IMR-90 (cell line): Measurements from ENCODE around the gene STAB1. TPM values are rescaled to one million over a fixed set of nuclear protein-coding genes. Genes with fewer than 3 reads are reported as not detected.

Experiments used
- ATAC-seq: fragments of 200-7000 bp; cut with Tn5 transposase; 2 replicates; pipeline ENCODE4 v1.9.1; 2020; ENCODE audit warnings: low read depth, mild to moderate bottlenecking, moderate library complexity
- BruUV-seq: library from RNA; stranded (reverse); fragments of 400-500 nt; replicated peaks from 2 replicates; lab custom pipeline; 2021; lab: Mats Ljungman, UMichigan
- CTCF ChIA-PET: fragments of 300-600 bp; formaldehyde crosslinking; extraction: SDS; loops from one replicate; lab custom pipeline; 2021; ENCODE audit warnings: antibody characterized with exemption; lab: Yijun Ruan, JAX
- POLR2A ChIA-PET: fragments of 300-600 bp; sonication (Branson Sonifier 250); formaldehyde crosslinking; loops from one replicate; lab custom pipeline; 2022; ENCODE audit warnings: antibody characterized with exemption; ENCODE audit not compliant: unreplicated experiment; lab: Charles Lee
- DNase-seq: peaks from one replicate; pipeline ENCODE4 v3.0.0; 2013
- H2AFZ ChIP-seq: replicated peaks from 2 replicates; pipeline ENCODE3; 2013; ENCODE audit warnings: low read length, mild to moderate bottlenecking; ENCODE audit not compliant: poor library complexity
- H2AK5ac ChIP-seq: 2 replicates; pipeline ENCODE4 v1.6.1; 2013; ENCODE audit warnings: low read depth, low read length, inconsistent platforms
- H2AK9ac ChIP-seq: replicated peaks from 2 replicates; pipeline ENCODE3; 2013; ENCODE audit warnings: mild to moderate bottlenecking, low read depth, low read length, moderate library complexity; ENCODE audit not compliant: poor library complexity
- H2BK120ac ChIP-seq: 2 replicates; pipeline ENCODE4 v1.6.1; 2013; ENCODE audit warnings: low read depth, low read length, inconsistent platforms
- H2BK15ac ChIP-seq: 3 replicates; pipeline ENCODE4 v1.6.1; 2013; ENCODE audit warnings: low read depth, low read length, inconsistent platforms
- H2BK20ac ChIP-seq: 2 replicates; pipeline ENCODE4 v1.6.1; 2013; ENCODE audit warnings: low read depth, mild to moderate bottlenecking, inconsistent platforms, low read length, moderate library complexity
- H2BK5ac ChIP-seq: 2 replicates; pipeline ENCODE4 v1.6.1; 2013; ENCODE audit warnings: mild to moderate bottlenecking, low read depth, low read length, inconsistent platforms; ENCODE audit not compliant: poor library complexity, severe bottlenecking
- H3K14ac ChIP-seq: replicated peaks from 2 replicates; pipeline ENCODE4 v1.6.1; 2013; ENCODE audit warnings: low read depth, low read length, inconsistent platforms
- H3K18ac ChIP-seq: 2 replicates; pipeline ENCODE4 v1.6.1; 2013; ENCODE audit warnings: low read depth, low read length, control low read depth
- H3K23ac ChIP-seq: 2 replicates; pipeline ENCODE4 v1.6.1; 2013; ENCODE audit warnings: low read depth, low read length, inconsistent platforms
- H3K27ac ChIP-seq: 2 replicates; pipeline ENCODE4 v1.5.1; 2013; ENCODE audit warnings: mild to moderate bottlenecking, control low read depth, low read length; ENCODE audit not compliant: insufficient read depth
- H3K27me3 ChIP-seq: 2 replicates; pipeline ENCODE4 v1.6.1; 2013; ENCODE audit warnings: low read length; ENCODE audit not compliant: control insufficient read depth, insufficient read depth
- H3K36me3 ChIP-seq: 2 replicates; pipeline ENCODE4 v1.6.1; 2013; ENCODE audit warnings: low read length, mixed read lengths; ENCODE audit not compliant: control insufficient read depth, insufficient read depth
- H3K4ac ChIP-seq: 2 replicates; pipeline ENCODE4 v1.6.1; 2013; ENCODE audit warnings: low read depth, low read length, inconsistent platforms
- H3K4me1 ChIP-seq: 2 replicates; pipeline ENCODE4 v1.6.1; 2013; ENCODE audit warnings: low read length, mixed read lengths; ENCODE audit not compliant: control insufficient read depth, insufficient read depth
- H3K4me2 ChIP-seq: 2 replicates; pipeline ENCODE4 v1.6.1; 2013; ENCODE audit warnings: low read depth, mild to moderate bottlenecking, control low read depth, low read length, moderate library complexity
- H3K4me3 ChIP-seq: 2 replicates; pipeline ENCODE4 v1.5.1; 2013; ENCODE audit warnings: low read depth, mild to moderate bottlenecking, control low read depth, low read length, moderate library complexity; ENCODE audit not compliant: insufficient read depth
- H3K56ac ChIP-seq: 2 replicates; pipeline ENCODE4 v1.6.1; 2013; ENCODE audit warnings: low read length, inconsistent platforms; ENCODE audit not compliant: insufficient read depth; ENCODE audit errors: extremely low read depth
- H3K79me1 ChIP-seq, 2 experiments: 2 replicates each; pipeline ENCODE4 v1.6.1; 2013; ENCODE audit warnings: low read length in 2 of 2, inconsistent platforms in 1 of 2, low read depth in 1 of 2
- H3K9ac ChIP-seq: 2 replicates; pipeline ENCODE4 v1.6.1; 2013; ENCODE audit warnings: low read depth, low read length, control low read depth
- H3K9me1 ChIP-seq: 2 replicates; pipeline ENCODE4 v1.6.1; 2013; ENCODE audit warnings: low read length, inconsistent platforms; ENCODE audit not compliant: insufficient read depth
- H3K9me3 ChIP-seq: 2 replicates; pipeline ENCODE4 v1.6.1; 2013; ENCODE audit warnings: low read length; ENCODE audit not compliant: control insufficient read depth, insufficient read depth
- H4K20me1 ChIP-seq: 2 replicates; pipeline ENCODE4 v1.6.1; 2013; ENCODE audit warnings: low read length, inconsistent platforms; ENCODE audit not compliant: insufficient read depth
- H4K5ac ChIP-seq: 2 replicates; pipeline ENCODE4 v1.6.1; 2013; ENCODE audit warnings: mild to moderate bottlenecking, low read depth, low read length, control low read depth
- H4K8ac ChIP-seq, 2 experiments: 2 replicates each; pipeline ENCODE4 v1.6.1; 2013; ENCODE audit warnings: low read depth in 2 of 2, low read length in 2 of 2, control low read depth in 1 of 2, inconsistent platforms in 1 of 2
- H4K91ac ChIP-seq: 2 replicates; pipeline ENCODE4 v1.6.1; 2013; ENCODE audit warnings: low read depth, low read length, inconsistent platforms; ENCODE audit not compliant: insufficient read depth
- BHLHE40 ChIP-seq: fragments of 150-350 bp; IDR thresholded peaks from 2 replicates; pipeline ENCODE4 v1.6.1; 2016; ENCODE audit warnings: mild to moderate bottlenecking, low read depth, low read length
- NFE2L2 ChIP-seq: fragments of 150-350 bp; IDR thresholded peaks from 2 replicates; pipeline ENCODE4 v1.6.1; 2016; ENCODE audit warnings: low read depth, mild to moderate bottlenecking, low read length
- POLR2A ChIP-seq: IDR thresholded peaks from 2 replicates; pipeline ENCODE4 v1.6.1; 2012; ENCODE audit warnings: mild to moderate bottlenecking, low read depth, low read length
- RFX5 ChIP-seq: IDR thresholded peaks from 2 replicates; pipeline ENCODE4 v1.8.0; 2012; ENCODE audit warnings: low read depth, mild to moderate bottlenecking, low read length, moderate library complexity
- WGBS, 2 experiments: methylation state at CpG; one replicate each; pipeline versions ENCODE4 v1.1.5 to v1.1.7; 2013; ENCODE audit warnings: missing lambda C conversion rate in 2 of 2; ENCODE audit not compliant: insufficient read length in 1 of 2; ENCODE audit errors: extremely low coverage in 2 of 2; 5-methylcytosine and 5-hydroxymethylcytosine counted together
- dilution Hi-C: fragments of 300-500 bp; cut with HindIII; formaldehyde crosslinking; loops from one replicate; pipeline ENCODE4 v1.14.3; 2018; ENCODE audit warnings: low sequenced_read_pairs; ENCODE audit not compliant: unreplicated experiment
- in situ Hi-C: fragments of 300-500 bp; cut with MboI; formaldehyde crosslinking; loops from 3 replicates; pipeline ENCODE4 v1.14.3; 2019; ENCODE audit warnings: low sequenced_read_pairs, inconsistent platforms, mixed read lengths
- intact Hi-C: fragments of 100-400 bp; cut with micrococcal nuclease; formaldehyde crosslinking; loops from 2 replicates; pipeline ENCODE4 v1.10.0; 2022
- polyA plus RNA-seq, 3 experiments: library from polyadenylated mRNA; depleted of rRNA; stranded (reverse); fragments of >200 nt; gene quantifications; 2 replicates each; pipeline ENCODE4 v1.2.3, GENCODE V29; 2012; ENCODE audit warnings: low replicate concordance in 1 of 3
- total RNA-seq: library from RNA; depleted of rRNA; stranded (reverse); fragments of >200 nt; gene quantifications from 2 replicates; pipeline ENCODE4 v1.2.3, GENCODE V29; 2012
- TF ChIP-seq, protein P1 (sequence below): fragments of 150-350 bp; IDR thresholded peaks from 2 replicates; pipeline ENCODE4 v1.6.1; 2016; ENCODE audit warnings: low read depth, mild to moderate bottlenecking, low read length, moderate library complexity, borderline replicate concordance
- TF ChIP-seq, protein P2 (sequence below): conservative IDR thresholded peaks from 2 replicates; pipeline ENCODE4 v1.5.1; 2012; ENCODE audit warnings: mild to moderate bottlenecking, low read depth, low read length, improper control_type of control experiment

STAB1 gene
- total and polyA plus RNA-seq, 2 of the 4 experiments (the other 2 are of a cell fraction) = not detected

DNA sequence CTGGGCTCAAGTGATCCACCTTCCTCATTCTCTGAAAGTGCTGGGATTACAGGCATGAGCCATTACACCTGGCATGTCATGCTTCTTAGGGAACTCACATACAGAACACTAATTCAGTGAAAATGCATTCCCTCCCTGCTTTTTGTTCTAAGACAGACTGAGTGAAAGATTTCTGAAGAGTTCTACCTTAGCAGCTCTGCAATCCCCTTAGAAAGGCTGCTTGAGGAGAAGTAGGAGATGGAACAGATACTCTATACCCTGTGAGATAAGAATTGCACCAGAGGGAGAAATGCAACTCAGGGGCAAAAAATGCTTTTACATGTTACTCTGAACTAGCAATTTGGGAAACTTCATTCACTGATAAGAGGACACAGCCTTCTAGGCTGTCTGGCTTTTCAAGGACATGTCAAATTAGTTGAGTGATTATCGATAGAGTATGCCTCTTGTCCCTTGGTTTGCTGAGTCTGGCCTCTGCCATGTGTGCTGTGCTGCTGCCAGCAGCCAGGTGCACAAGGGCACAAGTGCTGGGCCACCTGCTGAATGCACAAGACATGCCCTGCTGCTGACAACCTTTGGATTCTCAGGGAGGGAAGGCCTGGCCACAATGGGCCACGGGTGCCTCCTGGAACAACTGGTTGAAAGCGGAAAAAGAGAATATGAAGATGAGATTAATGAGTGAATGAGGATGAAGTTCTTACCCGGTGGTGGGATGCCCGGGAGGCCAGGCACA, 59.1 kb downstream of the STAB1 start (continued):
- TF ChIP-seq POLR2A = no peak

DNA sequence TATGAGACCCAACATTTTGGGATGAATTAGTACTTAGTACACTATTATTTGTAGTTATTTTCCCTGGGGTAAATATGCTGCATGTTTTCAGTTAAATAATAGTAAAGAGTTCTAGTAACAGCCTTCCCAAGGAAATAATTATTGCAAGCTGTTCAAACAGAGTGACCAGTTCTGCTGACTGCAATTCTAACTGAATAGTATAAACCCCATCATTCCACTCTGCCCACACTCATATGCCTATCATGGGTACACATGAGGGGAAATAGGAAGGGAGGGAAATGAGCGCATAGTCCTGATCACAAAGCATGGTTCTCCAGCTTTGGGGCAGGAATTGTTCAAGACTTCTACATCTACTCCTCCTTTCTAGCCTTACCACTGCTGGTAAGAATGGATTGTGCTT, 59.9 kb downstream of the STAB1 start:
- H2BK15ac ChIP-seq = no peak overlapping the region
- WGBS, 2 experiments = no CpG with 5 or more reads among the region's 1 CpG
- DNase-seq (no peak), ATAC-seq (no peak)
- no peak overlapping the region for H2BK120ac ChIP-seq
- no peak overlapping the region for H2AFZ ChIP-seq
- H3K23ac ChIP-seq = no peak overlapping the region
- no peak overlapping the region for H3K56ac ChIP-seq
- H4K5ac ChIP-seq = no peak overlapping the region
- TF ChIP-seq, protein P1, sequence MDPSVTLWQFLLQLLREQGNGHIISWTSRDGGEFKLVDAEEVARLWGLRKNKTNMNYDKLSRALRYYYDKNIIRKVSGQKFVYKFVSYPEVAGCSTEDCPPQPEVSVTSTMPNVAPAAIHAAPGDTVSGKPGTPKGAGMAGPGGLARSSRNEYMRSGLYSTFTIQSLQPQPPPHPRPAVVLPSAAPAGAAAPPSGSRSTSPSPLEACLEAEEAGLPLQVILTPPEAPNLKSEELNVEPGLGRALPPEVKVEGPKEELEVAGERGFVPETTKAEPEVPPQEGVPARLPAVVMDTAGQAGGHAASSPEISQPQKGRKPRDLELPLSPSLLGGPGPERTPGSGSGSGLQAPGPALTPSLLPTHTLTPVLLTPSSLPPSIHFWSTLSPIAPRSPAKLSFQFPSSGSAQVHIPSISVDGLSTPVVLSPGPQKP = no peak
- TF ChIP-seq RFX5 (no peak), POLR2A (no peak), NFE2L2 (no peak), BHLHE40 (no peak)
- TF ChIP-seq, protein P2, sequence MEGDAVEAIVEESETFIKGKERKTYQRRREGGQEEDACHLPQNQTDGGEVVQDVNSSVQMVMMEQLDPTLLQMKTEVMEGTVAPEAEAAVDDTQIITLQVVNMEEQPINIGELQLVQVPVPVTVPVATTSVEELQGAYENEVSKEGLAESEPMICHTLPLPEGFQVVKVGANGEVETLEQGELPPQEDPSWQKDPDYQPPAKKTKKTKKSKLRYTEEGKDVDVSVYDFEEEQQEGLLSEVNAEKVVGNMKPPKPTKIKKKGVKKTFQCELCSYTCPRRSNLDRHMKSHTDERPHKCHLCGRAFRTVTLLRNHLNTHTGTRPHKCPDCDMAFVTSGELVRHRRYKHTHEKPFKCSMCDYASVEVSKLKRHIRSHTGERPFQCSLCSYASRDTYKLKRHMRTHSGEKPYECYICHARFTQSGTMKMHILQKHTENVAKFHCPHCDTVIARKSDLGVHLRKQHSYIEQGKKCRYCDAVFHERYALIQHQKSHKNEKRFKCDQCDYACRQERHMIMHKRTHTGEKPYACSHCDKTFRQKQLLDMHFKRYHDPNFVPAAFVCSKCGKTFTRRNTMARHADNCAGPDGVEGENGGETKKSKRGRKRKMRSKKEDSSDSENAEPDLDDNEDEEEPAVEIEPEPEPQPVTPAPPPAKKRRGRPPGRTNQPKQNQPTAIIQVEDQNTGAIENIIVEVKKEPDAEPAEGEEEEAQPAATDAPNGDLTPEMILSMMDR = no peak
- H3K4ac ChIP-seq = no peak overlapping the region
- no peaks in the 10 kb centered on the region for H3K27me3 ChIP-seq
- no peak overlapping the region for H2AK9ac ChIP-seq
- intact Hi-C loops = no loop called here
- no peak overlapping the region for H2BK5ac ChIP-seq
- H3K14ac ChIP-seq = no peak overlapping the region
- no peak overlapping the region for H2BK20ac ChIP-seq
- peaks cover 43% of the 10 kb centered on the region for H3K36me3 ChIP-seq
- H2AK5ac ChIP-seq = no peak overlapping the region
- dilution Hi-C loops = no loop called here
- no peak overlapping the region for H3K27ac ChIP-seq
- H3K18ac ChIP-seq = no peak overlapping the region
- peaks cover 12% of the 10 kb centered on the region; the same call in 1 of the 2 replicates for H3K9me1 ChIP-seq
- H4K91ac ChIP-seq = no peak overlapping the region
- CTCF ChIA-PET = no interaction called here
- peaks cover 28 to 40% of the 10 kb centered on the region in 2 experiments for H3K79me1 ChIP-seq
- POLR2A ChIA-PET = no interaction called here
- no peak overlapping the region for H3K4me2 ChIP-seq
- in situ Hi-C loops = no loop called here
- H3K4me1 ChIP-seq = no peaks in the 10 kb centered on the region; the same call in 1 of the 2 replicates
- H3K9ac ChIP-seq = no peak overlapping the region
- BruUV-seq = no TSS peak
- H3K9me3 ChIP-seq = no peaks in the 10 kb centered on the region
- no peak overlapping the region for H4K8ac ChIP-seq
- H4K20me1 ChIP-seq = peaks cover 3% of the 10 kb centered on the region; the same call in 1 of the 2 replicates
- no peak overlapping the region for H3K4me3 ChIP-seq
